AG10803 (cell line): ENCODE results near the gene TAF4.

Source experiments
- DNase-seq: peaks from one replicate; pipeline ENCODE4 v3.0.0; 2010; ENCODE audit warnings: low read depth
- H3K4me3 ChIP-seq: 2 replicates; pipeline ENCODE4 v1.5.1; 2011; ENCODE audit warnings: mild to moderate bottlenecking, low read length, control low read depth
- CTCF ChIP-seq: conservative IDR thresholded peaks from 2 replicates; pipeline ENCODE4 v1.5.1; 2011; ENCODE audit warnings: mild to moderate bottlenecking, low read length, control low read depth, inconsistent platforms

TAF4 gene

DNA sequence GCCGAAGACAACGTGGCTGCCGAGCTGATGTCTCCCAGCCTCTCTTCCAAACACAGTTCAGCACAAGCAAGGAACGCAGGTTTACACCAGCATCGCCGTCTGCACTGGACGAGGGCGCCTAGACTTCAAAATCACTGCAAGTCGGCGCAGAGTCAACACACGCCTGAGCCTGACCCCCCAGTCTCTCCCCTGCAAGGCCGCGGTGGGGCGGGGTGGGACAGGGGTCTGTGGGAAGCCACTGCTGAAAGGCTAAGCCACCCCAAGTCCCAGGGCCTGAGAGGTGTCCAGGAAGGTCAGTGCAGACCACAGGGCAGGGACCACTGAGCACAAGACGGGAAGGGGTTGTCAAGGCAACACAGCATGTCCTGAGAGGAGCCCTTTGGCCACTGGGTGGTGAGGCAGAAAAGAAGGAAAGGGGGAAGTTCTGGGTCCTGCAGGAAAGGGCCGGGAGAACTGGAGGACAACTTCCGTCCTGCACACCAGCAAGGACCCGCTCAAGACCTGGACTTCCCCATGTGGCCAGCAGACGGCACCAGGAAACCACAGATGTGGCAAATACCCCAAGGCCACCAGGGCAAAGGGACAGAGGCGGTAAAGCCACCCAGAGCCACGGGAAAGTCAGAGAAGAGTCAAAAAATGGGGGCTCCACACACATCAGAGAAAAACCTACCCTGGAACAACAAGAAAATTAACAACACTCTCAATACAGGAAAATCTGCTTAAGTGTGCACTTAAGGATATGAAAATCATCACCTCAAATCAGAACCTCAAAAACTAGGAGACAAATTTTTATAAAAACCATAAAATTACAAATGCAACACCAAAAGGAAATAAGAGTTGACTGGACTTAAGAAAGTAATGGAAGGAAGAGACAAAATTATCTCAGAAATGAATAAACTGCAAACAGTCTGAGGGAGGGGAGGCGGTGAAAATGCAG, 84.8 kb downstream of the TAF4 start:
- DNase-seq = peak; percentile 26
- H3K4me3 ChIP-seq = no peak overlapping the region
- peak; percentile 49 for TF ChIP-seq CTCF

GRCh38 chr20:61979701-61980635, 85.7 kb downstream of the TAF4 start:
- no peak overlapping the region for H3K4me3 ChIP-seq
- no peak for TF ChIP-seq CTCF
- DNase-seq = no peak

GRCh38 chr20:61979090-61979489, 86.6 kb downstream of the TAF4 start:
- DNase-seq = no peak
- H3K4me3 ChIP-seq = no peak overlapping the region
- no peak for TF ChIP-seq CTCF

GRCh38 chr20:61978491-61978890, 87.2 kb downstream of the TAF4 start:
- H3K4me3 ChIP-seq = no peak overlapping the region
- DNase-seq = no peak
- no peak for TF ChIP-seq CTCF

GRCh38 chr20:61977419-61977786, 88.3 kb downstream of the TAF4 start:
- no peak for DNase-seq
- H3K4me3 ChIP-seq = no peak overlapping the region
- TF ChIP-seq CTCF = no peak

DNA sequence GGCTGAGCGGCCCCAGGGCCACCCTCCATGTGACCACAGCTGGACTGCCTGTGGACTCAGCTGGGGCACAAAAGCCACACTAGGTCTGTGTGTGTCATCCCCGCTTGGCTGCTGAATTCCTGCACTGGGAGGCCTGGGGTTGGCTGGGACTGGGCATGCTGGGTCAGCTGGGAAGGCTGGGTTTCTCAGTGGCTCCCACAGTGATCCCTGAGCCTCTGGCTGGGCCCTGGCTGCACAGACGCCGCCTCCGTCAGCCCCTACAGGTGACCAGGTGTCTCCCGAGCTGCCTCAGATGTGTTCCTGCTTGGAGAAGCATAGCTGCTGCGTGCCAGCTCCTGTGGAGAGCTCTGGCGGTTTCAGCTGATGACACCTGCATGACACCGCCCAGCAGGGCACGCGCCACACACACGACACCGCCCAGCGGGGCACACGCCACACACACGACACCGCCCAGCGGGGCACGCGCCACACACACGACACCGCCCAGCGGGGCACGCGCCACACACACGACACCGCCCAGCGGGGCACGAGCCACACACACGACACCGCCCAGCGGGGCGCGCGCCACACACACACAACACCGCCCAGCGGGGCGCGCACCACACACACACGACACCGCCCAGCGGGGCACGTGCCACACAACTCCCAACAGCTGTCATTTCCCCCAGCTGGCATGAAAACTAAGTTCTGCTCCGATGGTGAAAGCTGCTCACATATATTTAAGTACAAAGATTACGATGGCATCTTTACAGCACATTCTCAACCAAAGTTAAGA, 88.8 kb downstream of the TAF4 start:
- no peak overlapping the region for H3K4me3 ChIP-seq
- DNase-seq = no peak
- no peak for TF ChIP-seq CTCF
